Stimulated activated CD4-positive, alpha-beta T cell treated with anti-CD3 and anti-CD28 coated beads, Interleukin-1b, Interleukin-23, amount 100 ng/mL, for 24 hours (primary cell): Measurements from ENCODE around the gene UBL4A.
A peak's percentile ranks its signal among the peaks of the same experiment; 100 is the strongest.

ENCODE experiments used
- DNase-seq, 4 experiments: peaks; one replicate each; pipeline ENCODE4 v3.0.0-alpha.2; 2020; ENCODE audit warnings: low read depth in 4 of 4, low spot score in 1 of 4

Gene UBL4A

GRCh38 chrX:154440623-154441357 lies 45.6 kb downstream of the UBL4A start:
- no peak for DNase-seq

GRCh38 chrX:154439841-154440240 lies 46.6 kb downstream of the UBL4A start:
- no peak for DNase-seq

- DNase-seq = no peak
Measured at GRCh38 chrX:154437971-154438893, 48.2 kb downstream of the UBL4A start.

GRCh38 chrX:154436983-154437752 lies 49.2 kb downstream of the UBL4A start, which contains the start of gene GDI1:
TSS of gene GDI1 (plus strand) at chrX:154437154. CDS start at chrX:154437255, 101 bp downstream.
- peak in 2 of 4 experiments; percentile 41 to 45 for DNase-seq

GRCh38 chrX:154436374-154436982 lies 49.9 kb downstream of the UBL4A start:
- DNase-seq = no peak

GRCh38 chrX:154435171-154435733 lies 51.2 kb downstream of the UBL4A start:
- no peak for DNase-seq

GRCh38 chrX:154434394-154435168 lies 51.8 kb downstream of the UBL4A start:
- no peak for DNase-seq
